Cardiac fibroblast (primary cell): ENCODE results near the gene GPR151.

Experiments
- DNase-seq, 2 donors: peaks; one replicate each; pipeline versions ENCODE4 v3.0.0 to v3.0.0-alpha.2; 2010; ENCODE audit warnings: low read depth in 2 of 2
- H3K4me3 ChIP-seq, 2 donors: replicated peaks in 1 of 2; 1 replicate in 1 of 2; 2 replicates in 1 of 2; pipeline ENCODE4 v1.5.1; 2011; ENCODE audit warnings: low read depth in 2 of 2, low read length in 2 of 2, mild to moderate bottlenecking in 2 of 2, moderate library complexity in 1 of 2
- CTCF ChIP-seq: IDR thresholded peaks from one replicate; pipeline ENCODE4 v1.5.1; 2011; ENCODE audit warnings: low read depth, mild to moderate bottlenecking, low read length, inconsistent platforms

Gene GPR151

GRCh38 chr5:146521403-146522106 lies 5.6 kb upstream of the GPR151 start:
- no peak overlapping the region for H3K4me3 ChIP-seq
- TF ChIP-seq CTCF, result no peak
- DNase-seq, result no peak

GRCh38 chr5:146520731-146521130 lies 4.7 kb upstream of the GPR151 start:
- DNase-seq, result no peak
- H3K4me3 ChIP-seq, result no peak overlapping the region
- no peak for TF ChIP-seq CTCF

GRCh38 chr5:146519554-146519953 lies 3.6 kb upstream of the GPR151 start:
- DNase-seq, result no peak
- no peak overlapping the region for H3K4me3 ChIP-seq
- no peak for TF ChIP-seq CTCF

GRCh38 chr5:146515473-146516150 lies 378 bp downstream of the GPR151 start:
- no peak for DNase-seq
- no peak overlapping the region for H3K4me3 ChIP-seq
- TF ChIP-seq CTCF, result no peak

- no peak for TF ChIP-seq CTCF
- no peak overlapping the region for H3K4me3 ChIP-seq
- no peak for DNase-seq
These were observed 1.4 kb downstream of the GPR151 start for GRCh38 chr5:146514575-146514974.

GRCh38 chr5:146513462-146513861 lies 2.5 kb downstream of the GPR151 start:
- H3K4me3 ChIP-seq, result no peak overlapping the region
- no peak for TF ChIP-seq CTCF
- DNase-seq, result no peak
